Measurements from ENCODE around the gene PLCL2.

- TF ChIP-seq CTCF (IDR thresholded peaks at IDR 0.05) (no peak), EZH2 (IDR thresholded peaks at IDR 0.05; ENCODE audit: borderline replicate concordance, insufficient read depth, low read depth, low read length, poor library complexity, severe bottlenecking) (no peak)
Observed at GRCh38 chr3:17050071-17050470, 165.3 kb downstream of the PLCL2 start.

All from B cell (primary cell).